Measurements from ENCODE around the gene COG7.
"Not testable (repeated sequence)": the region's sequence is repeated elsewhere in the genome, so short reads cannot be mapped to it uniquely, and the experiment has no call there.

- TF ChIP-seq CTCF (conservative IDR thresholded peaks at IDR 0.05 in 1 of 2, IDR thresholded peaks at IDR 0.05 in 1 of 2; ENCODE audit: low read depth in 1 of 2, low read length in 2 of 2); EZH2 (IDR thresholded peaks at IDR 0.05; ENCODE audit: low read length, missing control alignments): not testable (repeated sequence)
These were observed 71.3 kb downstream of the COG7 start for GRCh38 chr16:23381702-23382101.
